H1 (cell line): Measurements from ENCODE around the gene KRT3. TPM values are rescaled to one million over a fixed set of nuclear protein-coding genes. Genes with fewer than 3 reads are reported as not detected.

ENCODE experiments used
- USF2 ChIP-seq: IDR thresholded peaks from 2 replicates; pipeline ENCODE4 v1.6.1; 2011; ENCODE audit warnings: low read length, improper control_type of control experiment
- polyA plus RNA-seq, 7 experiments: library from polyadenylated mRNA; depleted of rRNA in 3 of 7; stranded (reverse) in 5 of 7; unstranded in 2 of 7; fragments of >200 nt in 5 of 7; fragments of 200-250 nt in 2 of 7; gene quantifications; 1 replicate in 5 of 7; 2 replicates in 1 of 7; 4 replicates in 1 of 7; pipeline versions ENCODE4 v1.2.1 to v1.2.3, GENCODE V29; 2011 to 2013; ENCODE audit warnings: missing spikeins in 2 of 7, mixed read lengths in 2 of 7
- total RNA-seq: library from RNA; stranded (reverse); fragmentation: NEBNext Ultra II Directional; extraction: Animal tissue kit (Norgen Biotek cat#: 25700); gene quantifications from 2 replicates; pipeline ENCODE4 v1.2.1, GENCODE V29; 2021

Gene KRT3
- total and polyA plus RNA-seq, 2 of the 8 experiments (the other 6 are each of a cell fraction or from before 2014, with no cell fraction given), result not detected

- no peak for TF ChIP-seq USF2
Observed at GRCh38 chr12:52789637-52790426, 6.1 kb downstream of the KRT3 start (continued).
